ENCODE results near the gene FHOD1. TPM values are rescaled to one million over a fixed set of nuclear protein-coding genes. Genes with fewer than 3 reads are reported as not detected.

Gene FHOD1
- 47.3 and 47.5 TPM in 2 replicates for total RNA-seq

DNA sequence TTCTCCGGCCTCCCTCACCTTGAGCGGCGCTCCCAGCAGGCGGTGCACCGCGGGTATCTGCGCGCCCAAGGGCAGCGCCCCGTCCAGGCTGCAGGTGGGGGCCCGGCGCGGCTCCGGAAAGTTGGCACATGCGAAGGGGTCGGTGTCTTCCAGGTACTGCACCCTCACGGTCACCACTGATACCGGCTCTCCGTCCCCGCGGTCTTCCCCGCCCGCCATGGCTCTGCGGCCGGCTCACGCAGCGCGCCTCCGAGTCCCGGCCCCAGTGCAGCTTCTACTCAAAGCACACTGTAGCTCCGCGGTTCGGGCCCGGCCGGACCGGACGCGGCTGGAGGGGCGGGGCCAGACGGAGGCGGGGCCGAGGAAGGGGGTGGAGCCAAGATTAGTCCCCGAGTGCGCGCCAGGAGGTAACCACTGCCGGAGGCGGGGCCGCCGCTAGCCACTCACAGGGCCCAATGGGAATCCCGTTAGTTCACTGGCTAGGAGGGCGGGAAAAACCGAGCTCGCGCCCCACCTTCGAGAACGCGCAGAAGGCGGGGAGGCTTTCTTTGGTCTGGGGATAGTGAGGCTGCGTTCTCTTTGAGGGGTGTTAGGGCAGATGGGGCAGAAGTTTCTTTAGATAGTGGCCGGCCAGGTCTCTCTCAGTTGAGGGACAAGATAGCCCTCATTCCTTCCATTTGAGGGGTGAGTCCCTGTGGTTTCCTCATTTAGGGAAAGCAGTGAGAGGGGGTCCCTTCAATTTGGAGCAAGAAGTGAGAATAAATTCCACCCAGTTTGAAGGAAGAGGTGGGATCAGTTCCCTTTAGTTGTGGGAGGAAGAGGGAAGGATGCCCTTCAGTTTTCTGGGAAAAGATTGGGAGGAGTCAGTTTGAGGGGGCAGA, at the start of gene FHOD1:
FHOD1 (minus strand) TSS at position 290 of the 881 bp plus-strand sequence; CDS start at position 219, 71 bp downstream.
- no peak for DNase-seq (ENCODE audit: extremely low read depth, low read depth, low spot score)

DNA sequence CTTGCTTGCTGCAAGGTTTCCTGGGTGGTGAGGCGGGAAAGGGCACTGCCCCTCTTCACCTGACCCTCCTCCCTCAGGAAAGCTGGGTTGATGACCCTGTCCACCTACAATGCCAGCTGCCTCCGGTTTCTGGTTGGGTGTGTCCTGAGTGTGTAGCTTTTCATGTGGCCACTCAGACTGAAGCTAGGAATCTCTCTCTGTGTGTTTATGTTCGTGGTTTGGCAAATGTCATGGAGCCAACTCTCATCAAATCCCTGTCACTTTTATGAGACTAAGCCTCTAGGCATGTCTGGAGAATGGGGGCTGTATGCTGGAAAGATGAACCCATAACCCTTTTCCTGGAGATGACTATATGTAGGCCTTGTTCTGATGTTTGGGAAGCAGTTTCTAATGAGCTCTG, 49.1 kb upstream of the FHOD1 start:
- DNase-seq (ENCODE audit: extremely low read depth, low read depth, low spot score): no peak

DNA sequence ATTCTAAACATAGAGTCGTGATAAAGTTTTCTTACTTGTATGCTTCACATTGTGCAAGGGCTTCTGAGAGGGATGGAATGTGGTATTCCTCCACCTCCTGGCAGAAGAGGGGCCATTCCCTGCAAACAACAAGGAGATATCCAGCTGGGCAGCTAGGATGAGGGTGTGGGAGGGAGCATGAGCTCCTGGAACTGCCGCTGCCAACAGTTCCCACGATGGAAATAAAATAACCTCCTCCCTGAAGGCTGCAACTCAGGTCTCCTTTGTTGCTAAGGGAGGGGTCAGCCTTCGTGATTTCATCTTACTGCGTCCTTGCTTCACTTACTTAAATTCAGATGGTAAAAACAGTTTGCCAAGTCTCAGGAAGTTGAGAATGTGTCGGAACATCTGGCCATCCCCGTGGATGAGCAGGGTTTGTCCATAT, 47.7 kb upstream of the FHOD1 start:
- DNase-seq (ENCODE audit: extremely low read depth, low read depth, low spot score): no peak

DNA sequence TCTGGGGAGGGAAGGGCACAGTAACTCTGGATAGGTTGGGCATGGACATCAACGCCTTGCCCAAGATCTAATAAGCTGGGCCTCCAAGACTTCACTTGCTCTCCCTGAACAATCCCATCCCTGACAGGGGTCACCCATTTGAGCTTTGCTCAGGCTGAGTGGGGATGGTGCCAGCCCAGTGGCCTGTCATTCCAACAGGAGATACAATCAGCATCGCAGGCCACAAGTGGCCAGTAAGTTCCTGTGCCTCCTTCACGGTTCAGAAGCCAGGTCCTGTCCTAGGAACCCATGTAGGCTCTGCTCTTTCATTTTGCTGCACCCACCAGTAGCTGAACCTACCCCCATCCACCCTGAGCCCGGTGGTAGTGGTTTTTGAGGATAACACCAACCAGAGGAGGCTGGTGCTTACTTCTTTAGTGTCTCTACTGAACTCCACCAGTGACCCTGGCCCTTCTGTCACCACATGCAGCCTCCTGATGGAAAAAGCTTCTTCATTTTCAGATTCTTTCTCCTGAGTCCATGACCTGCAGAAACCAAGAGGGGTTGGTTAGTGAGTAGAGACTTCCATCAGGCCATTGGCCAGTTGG, 47.0 kb upstream of the FHOD1 start:
- no peak for DNase-seq (ENCODE audit: extremely low read depth, low read depth, low spot score)

DNA sequence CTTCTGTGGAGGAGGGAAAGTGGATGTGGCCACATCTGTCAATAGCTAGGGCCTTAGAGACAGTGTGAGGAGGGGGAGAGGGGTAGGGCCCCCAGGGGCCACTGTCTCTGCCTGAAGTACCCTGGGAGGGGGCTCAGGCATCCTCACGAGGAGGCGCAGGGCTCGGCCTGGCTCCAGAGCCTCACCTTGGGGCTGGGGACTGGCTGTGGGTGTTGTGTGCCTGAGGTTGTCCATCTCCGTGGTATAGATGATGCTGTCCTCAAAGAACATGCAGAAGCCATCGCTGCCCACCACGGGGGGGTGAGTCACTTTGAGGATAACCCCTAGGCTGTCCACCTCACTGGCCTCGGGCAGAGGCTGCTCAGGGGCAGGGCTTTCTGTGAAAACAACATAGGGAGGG, 44.2 kb upstream of the FHOD1 start:
- no peak for DNase-seq (ENCODE audit: extremely low read depth, low read depth, low spot score)

DNA sequence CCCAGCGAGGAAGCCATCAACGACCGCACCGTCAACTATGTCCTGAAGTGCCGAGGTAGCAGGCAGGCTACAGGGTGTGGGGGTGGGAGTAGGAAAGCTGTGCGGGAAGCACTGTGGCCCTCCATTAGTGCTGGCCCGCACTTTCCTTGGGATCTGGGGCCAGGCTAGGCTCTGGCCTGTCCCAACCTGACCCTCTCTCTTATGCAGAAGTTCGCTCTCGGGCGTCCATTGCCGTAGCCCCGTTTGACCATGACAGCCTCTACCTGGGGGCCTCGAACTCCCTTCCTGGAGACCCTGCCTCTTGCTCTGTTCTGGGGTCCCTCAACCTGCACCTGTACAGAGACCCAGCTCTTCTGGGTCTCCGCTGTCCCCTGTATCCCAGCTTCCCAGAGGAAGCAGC, 40.7 kb upstream of the FHOD1 start:
- DNase-seq (ENCODE audit: extremely low read depth, low read depth, low spot score): no peak

DNA sequence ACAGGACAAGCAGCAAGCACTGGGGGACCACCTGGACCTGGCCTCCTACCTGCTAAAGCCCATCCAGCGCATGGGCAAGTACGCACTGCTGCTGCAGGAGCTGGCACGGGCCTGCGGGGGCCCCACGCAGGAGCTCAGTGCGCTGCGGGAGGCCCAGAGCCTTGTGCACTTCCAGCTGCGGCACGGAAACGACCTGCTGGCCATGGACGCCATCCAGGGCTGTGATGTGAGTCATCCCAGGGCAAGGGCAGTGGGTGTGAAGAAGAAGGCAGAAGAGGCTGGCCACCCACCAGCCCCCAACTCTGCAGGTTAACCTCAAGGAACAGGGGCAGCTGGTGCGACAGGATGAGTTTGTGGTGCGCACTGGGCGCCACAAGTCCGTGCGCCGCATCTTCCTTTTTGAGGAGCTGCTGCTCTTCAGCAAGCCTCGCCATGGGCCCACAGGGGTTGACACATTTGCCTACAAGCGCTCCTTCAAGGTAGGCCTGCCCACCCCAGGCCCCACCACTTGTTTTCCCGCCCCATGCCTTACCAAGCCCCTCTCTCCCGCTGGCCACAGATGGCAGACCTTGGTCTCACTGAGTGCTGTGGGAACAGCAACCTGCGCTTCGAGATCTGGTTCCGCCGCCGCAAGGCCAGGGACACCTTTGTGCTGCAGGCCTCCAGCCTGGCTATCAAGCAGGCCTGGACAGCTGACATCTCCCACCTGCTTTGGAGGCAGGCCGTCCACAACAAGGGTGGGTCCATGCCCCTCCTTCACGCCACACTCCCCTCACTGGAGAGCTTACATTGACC, 39.4 kb upstream of the FHOD1 start:
- no peak for DNase-seq (ENCODE audit: extremely low read depth, low read depth, low spot score)

DNA sequence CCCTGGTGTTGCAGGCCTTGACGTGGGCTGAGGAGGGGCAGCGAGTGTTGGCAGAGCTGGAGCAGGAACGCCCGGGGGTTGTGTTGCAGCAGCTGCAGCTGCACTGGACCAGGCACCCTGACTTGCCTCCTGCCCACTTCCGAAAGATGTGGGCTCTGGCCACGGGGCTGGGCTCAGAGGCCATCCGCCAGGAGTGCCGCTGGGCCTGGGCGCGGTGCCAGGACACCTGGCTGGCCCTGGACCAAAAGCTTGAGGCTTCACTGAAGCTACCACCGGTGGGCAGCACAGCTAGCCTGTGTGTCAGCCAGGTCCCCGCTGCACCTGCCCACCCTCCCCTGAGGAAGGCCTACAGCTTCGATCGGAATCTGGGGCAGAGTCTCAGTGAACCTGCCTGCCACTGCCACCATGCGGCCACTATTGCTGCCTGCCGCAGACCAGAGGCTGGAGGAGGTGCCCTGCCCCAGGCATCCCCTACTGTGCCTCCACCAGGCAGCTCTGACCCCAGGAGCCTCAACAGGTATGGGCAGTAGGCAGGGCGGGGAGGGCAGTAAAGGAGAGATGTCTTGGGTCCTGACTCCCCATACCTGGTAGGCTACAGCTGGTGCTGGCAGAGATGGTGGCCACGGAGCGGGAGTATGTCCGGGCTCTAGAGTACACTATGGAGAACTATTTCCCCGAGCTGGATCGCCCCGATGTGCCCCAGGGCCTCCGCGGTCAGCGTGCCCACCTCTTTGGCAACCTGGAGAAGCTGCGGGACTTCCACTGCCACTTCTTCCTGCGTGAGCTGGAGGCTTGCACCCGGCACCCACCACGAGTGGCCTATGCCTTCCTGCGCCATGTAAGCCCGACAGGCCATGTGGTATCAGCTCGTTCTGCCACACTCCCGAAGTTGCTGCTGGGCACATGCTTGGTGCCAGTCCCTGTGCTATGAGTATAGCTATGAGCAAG, 37.7 kb upstream of the FHOD1 start:
- no peak for DNase-seq (ENCODE audit: extremely low read depth, low read depth, low spot score)

DNA sequence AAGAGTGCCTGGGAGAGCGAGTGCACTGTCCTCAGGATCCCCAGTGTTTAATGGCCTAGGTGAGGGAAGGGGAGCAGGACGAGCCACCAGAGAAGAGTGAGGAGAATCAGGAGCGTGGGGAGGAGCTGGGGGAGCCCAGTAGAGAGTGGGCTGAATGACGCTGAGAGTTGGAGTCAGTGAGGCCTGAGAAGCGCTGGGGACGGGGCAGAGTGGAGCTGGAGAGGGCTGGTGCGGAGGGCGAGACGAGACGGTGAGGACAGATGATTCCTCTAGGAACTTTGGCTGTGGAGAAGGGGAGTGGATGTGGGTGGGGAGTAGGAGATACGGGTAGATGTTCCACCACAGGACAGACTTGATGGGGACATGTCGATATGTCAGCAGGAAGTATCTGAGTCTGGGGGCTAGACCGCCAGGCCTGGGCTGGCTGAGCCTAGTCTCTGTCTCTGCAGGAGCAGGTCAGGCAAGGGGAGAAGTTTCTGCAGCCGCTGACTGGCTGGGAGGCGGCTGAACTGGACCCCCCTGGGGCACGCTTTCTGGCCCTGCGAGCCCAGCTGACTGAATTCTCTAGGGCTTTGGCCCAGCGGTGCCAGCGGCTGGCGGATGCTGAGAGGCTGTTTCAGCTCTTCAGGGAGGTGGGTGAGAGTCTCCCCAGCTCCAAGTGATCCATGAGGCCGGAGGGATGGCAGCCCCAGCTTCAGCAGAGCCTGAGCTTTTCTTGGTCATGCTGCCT, 36.7 kb upstream of the FHOD1 start:
- no peak for DNase-seq (ENCODE audit: extremely low read depth, low read depth, low spot score)

DNA sequence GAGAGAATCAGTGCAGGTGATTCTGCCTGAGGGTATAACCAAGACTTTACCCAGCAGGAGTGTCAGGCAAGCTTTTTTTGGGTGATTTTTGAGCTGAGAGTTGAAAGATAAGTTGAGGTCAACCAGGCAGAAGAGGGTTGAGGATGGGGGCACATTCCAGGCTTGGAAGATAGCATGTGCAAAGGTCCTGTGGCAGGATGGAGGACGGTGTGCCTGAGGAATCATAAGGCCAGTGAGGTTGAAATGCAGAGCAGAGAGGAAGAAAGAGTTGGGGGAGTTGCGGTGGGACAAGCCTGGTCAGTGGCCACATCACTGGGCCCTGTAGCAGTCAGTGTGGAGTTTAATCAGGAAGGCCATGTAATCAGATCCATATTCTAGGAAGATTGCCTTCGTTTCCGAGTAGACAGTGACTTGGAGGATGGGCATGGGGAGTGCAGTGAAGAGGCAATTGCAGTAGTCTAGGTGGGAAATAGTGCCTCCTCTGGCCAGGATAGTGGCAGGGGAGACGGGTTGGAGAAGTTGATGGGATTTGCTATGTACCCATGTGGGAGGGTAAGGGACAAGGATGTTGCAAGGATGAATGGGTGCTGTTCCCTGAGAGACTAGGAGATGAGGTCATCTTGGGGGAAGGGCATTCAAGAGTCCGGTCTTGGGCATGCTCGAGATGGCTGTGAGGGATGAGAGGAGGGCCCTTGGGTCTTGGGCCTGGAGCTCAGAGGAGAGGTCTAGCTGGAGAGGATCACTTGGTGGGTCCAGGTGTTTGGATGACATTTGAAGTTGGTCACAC, 36.0 kb upstream of the FHOD1 start:
- DNase-seq (ENCODE audit: extremely low read depth, low read depth, low spot score): no peak

DNA sequence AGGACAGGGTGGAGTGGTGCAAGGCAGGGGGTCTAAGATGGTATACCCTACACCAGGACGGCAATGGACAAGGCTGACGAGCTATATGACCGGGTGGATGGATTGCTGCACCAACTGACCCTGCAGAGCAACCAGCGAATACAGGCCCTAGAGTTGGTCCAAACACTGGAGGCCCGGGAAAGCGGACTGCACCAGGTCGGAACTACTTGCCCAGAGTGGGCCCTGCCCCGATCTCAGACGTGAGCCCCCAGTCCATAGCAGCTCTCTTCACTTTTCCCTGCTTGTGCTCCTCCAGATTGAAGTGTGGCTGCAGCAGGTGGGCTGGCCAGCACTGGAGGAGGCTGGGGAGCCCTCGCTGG, 35.1 kb upstream of the FHOD1 start:
- DNase-seq (ENCODE audit: extremely low read depth, low read depth, low spot score): no peak

DNA sequence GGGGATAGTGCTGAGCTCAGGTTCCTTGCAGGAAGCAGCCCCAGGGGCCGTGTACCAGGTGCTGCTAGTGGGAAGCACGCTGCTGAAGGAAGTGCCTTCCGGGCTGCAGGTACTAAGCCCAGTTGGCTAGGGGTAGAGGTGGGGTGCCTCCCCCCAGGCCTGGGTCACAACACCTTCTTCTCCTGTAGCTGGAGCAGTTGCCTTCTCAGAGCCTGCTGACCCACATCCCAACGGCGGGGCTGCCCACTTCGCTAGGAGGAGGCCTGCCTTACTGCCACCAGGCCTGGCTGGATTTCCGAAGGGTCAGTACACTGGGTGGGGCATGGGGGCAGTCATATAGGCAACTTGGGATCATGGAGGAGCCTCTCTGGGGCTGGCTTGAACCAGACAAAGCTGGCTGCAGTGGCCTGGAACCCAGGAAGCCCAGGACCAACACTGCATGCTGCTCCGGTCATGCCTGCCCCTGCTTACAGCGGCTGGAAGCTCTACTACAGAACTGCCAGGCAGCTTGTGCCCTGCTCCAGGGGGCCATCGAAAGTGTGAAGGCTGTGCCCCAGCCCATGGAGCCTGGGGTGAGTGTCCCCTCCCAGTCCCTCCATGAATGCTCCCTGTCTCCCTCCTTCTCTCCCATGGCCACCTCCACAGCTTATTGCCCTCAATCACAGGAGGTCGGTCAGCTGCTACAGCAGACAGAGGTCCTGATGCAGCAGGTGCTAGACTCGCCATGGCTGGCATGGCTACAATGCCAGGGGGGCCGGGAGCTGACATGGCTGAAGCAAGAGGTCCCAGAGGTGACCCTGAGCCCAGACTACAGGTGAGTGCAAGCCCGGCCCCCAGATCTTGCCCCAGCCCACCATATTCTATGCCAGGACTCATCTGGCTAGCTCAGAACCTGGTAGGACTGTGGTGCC, 34.5 kb upstream of the FHOD1 start:
- no peak for DNase-seq (ENCODE audit: extremely low read depth, low read depth, low spot score)

DNA sequence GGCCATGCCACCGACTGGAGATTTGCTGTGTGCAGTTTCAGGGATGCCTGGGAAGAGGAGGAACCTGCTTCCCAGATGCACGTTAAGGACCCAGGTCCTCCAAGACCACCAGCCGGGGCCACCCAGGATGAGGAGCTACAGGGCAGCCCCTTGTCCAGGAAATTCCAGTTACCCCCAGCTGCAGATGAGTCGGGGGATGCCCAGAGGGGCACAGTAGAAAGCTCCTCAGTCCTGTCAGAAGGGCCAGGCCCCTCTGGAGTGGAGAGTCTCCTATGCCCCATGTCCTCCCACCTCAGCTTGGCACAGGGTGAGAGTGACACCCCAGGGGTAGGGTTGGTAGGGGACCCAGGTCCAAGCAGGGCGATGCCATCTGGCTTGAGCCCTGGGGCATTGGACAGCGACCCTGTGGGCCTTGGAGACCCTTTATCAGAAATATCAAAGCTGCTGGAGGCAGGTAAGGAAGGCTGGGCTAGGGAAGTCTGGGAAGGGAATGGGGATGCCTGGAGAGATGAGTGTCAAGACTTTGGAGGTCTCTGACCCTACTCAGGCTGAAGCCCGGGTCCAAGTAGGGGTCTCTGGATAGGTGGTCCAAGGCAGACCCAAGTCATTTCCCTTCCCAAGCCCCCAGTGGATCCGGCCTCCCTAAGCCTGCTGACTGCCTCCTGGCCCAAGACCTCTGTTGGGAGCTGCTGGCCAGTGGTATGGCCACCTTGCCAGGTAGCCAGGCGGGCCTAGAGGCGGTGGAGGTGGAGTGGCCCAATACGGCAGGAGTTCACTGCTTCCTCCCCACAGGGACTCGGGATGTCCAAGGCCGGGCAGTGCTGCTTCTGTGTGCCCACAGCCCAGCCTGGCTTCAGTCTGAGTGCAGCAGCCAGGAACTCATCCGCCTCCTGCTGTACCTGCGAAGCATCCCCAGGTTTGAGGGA, 33.1 kb upstream of the FHOD1 start:
- no peak for DNase-seq (ENCODE audit: extremely low read depth, low read depth, low spot score)

DNA sequence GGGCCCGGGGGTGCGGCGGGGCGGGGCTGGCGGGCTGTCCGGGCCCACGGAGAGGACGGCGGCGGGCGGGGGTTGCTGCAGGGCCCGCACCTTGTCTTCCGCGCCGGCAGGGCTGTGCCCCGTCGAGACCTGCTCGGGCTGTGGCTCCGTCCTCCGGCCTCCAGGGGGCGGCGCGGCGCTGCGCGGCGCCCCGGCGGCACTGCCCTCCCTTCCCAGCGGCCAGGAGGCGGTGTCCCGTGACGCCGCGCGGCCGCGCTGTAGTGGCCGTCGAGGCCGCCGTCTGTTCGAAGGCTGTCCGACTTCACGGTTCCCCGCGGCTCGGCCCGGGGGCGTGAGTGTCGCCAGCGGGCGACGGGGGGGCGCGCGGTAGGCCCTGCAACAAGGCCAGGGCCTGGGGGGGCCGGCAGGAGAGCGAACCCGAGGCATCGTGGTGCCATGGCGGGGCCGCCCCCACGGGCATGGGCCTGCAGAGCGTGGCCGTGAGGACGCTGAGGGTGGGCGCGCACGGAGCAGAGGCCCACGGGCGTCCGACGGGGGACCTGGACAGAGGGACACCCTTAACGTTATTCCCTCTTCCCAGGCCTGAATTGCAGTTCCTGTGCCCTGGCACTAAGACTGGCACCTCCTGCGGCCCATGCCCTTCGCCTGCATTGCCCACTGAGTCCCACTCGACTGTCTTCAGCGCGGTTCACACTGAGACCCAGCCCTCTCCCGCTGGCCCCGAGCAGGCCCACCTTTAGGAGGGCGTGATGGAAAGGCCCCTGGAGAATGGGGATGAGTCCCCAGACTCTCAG, 32.2 kb upstream of the FHOD1 start, which contains the start of gene PLEKHG4:
PLEKHG4 (plus strand) TSS at position 237 of the 794 bp plus-strand sequence; CDS start at position 750, 513 bp downstream.
- DNase-seq (ENCODE audit: extremely low read depth, low read depth, low spot score): no peak

DNA sequence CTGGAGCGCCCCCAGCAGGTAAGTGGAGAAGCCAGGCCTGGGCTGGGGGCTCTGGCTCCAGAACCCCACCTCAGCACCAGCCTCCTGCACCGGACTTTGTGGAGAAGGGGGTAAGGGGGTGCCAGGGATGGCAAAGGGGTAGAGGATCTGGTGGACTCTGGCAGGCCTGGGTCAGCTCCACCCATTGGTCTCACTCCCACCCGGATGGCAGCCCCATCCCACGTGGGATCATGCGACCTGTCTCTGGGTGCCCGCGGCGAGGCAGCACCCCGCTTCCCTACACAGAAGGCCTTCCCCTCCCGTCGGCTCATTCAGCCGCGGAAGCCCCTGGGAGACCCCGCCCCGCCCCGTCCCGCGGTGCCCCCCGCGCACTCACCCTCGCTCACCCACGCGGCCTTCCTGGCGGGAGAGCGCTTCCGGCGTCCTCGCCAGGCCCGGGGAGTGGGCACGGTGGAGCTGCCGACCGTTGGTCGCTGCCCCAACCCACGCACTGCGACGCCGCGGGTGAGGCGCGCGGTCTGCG, 31.6 kb upstream of the FHOD1 start:
- no peak for DNase-seq (ENCODE audit: extremely low read depth, low read depth, low spot score)
